GM19324 (cell line): ENCODE results near the gene IRF9.

ENCODE experiments used
- ATAC-seq: cut with Tn5 transposase; IDR thresholded peaks from one replicate; pipeline ENCODE4 v1.9.1; 2021; ENCODE audit warnings: mild to moderate bottlenecking, moderate library complexity; ENCODE audit not compliant: unreplicated experiment, low FRiP score

IRF9 gene

GRCh38 chr14:24172871-24173281, 11.8 kb downstream of the IRF9 start:
- ATAC-seq: no peak

GRCh38 chr14:24176599-24176998, 15.5 kb downstream of the IRF9 start:
- no peak for ATAC-seq

- ATAC-seq: no peak
These were observed 16.2 kb downstream of the IRF9 start for GRCh38 chr14:24177041-24177825.

DNA sequence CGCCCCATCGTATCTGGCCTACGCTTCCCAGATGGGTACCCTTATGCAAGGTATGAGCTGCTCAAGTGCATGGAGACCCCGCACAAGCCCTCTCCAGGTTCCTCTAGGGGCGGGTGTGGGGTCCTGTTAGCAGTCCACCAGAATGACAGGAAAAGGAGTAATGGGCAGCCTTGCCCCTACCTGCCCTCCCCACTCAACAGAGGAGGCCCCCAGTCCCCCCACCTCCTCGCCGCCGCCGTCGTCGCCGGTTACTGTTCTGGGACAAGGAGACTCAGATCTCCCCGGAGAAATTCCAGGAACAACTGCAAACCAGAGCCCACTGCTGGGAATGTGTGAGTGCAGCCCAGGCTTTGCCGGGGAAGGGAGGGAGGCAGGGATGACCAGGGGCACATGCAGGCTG, 16.8 kb downstream of the IRF9 start:
- ATAC-seq: no peak

DNA sequence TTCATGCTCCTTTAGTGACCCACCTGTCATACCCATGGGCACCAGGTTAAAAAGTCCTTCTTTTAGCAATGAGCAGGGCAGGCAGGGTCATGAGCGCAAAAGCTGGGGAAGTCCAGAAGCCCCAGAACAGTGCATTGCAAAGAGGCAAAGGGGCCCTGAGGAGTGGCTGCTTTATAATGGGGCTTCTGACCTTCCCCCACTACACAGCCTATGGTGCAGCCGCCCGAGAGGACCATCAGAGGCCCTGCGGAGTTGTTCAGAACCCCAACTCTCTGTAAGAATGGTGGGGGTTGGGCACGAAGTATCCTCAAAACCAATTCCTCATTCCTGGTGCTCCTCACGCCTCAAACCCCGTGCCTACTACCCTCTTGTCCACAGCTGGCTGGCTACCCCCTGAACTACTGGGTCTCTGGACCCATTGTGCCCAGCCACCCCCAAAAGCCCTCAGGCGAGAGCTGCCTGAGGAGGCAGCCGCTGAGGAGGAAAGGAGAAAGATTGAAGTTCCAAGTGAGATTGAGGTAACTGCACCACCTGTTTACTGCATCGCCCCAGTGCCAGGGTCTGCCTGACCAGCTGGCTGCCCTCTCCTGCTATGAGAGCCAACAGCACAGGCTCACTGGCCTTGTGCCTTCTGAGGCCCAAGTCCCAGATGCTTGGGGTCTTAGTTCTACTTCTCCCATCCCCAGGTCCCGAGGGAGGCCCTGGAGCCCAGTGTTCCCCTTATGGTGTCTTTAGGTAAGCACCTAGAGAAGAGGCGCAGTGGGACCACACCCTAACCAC, 17.5 kb downstream of the IRF9 start:
- no peak for ATAC-seq

DNA sequence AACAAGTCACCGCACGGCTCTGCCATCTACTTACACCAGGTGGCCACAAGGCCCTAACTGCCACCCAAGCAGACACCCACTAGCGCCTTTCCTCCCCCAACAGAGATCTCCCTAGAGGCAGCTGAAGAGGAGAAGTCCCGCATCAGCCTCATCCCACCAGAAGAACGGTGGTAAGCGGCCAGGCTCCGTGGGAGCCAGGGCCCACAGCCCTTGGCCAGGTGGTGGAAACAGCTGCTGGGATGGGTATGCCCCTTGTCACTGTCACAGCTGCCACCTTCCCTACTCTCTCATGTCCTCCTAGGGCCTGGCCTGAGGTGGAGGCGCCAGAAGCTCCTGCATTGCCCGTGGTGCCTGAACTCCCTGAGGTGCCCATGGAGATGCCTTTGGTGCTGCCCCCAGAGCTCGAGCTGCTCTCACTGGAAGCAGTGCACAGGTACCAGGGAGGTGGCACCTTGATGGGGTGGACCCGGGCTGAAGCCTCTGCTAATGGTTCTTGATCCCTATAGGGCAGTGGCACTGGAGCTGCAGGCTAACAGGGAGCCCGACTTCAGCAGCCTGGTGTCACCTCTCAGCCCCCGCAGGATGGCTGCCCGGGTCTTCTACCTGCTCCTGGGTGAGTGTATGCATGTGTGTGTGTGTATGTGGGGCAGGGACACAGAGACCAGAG, 18.4 kb downstream of the IRF9 start:
- no peak for ATAC-seq

GRCh38 chr14:24179961-24180796, 19.1 kb downstream of the IRF9 start:
- no peak for ATAC-seq

DNA sequence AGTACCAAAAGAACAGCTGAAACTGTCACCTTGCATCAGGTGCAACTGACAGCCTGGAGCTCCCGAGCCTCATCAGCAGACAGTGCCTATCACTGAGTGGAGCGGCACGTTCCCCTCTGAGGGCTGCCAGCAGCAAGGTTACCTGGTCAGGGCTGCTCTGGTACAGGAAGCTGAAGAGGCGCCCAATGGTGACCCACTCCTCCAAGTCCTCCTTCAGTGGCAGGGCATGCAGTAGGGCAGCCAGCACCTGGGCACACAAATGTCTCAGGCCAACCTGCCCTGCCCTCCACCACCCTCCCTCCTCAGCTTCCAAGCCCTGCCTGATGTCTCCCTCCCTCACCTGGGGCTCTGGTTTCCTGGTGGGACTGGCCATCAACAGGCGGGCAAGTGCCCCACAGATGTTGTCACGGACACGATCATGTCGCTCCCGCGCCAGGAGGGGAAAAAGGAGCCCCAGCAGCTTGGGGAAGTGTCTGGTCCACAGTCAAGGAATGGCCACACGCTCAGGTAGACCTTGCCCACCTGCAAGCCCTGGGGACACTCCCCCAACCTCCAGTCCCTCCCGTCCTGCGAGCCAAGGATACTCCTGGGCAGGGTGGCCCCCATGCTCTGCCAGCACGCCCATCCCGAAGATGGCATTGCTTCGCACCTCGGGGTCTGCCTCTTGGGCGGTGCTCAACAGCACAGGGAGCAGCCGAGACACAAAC, 20.5 kb downstream of the IRF9 start:
- no peak for ATAC-seq

GRCh38 chr14:24182110-24182882, 21.2 kb downstream of the IRF9 start:
- no peak for ATAC-seq

- ATAC-seq: no peak
These were observed 22.0 kb downstream of the IRF9 start for GRCh38 chr14:24183014-24183481.

GRCh38 chr14:24184104-24184970, 23.3 kb downstream of the IRF9 start:
- ATAC-seq: no peak

GRCh38 chr14:24185026-24185425, 24.0 kb downstream of the IRF9 start:
- no peak for ATAC-seq

DNA sequence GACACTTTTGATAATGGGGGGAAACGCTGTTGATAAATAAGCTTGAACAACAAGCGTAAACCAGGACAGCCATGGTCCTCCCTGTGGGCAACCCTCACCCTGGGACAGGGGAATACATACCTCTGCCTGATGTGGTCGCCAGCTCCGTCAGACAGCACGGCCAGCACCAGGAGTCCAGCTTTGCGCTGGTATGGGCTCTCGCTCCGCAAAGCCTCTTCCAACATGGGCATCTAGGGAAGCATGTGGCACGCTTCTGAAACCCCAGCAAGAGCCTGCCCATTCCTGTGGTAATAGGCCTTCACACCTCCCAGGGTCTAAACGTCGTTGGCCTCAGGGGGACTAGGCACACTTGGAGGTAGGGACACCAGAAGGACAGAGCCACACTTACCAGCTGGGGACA, 24.7 kb downstream of the IRF9 start:
- ATAC-seq: no peak

DNA sequence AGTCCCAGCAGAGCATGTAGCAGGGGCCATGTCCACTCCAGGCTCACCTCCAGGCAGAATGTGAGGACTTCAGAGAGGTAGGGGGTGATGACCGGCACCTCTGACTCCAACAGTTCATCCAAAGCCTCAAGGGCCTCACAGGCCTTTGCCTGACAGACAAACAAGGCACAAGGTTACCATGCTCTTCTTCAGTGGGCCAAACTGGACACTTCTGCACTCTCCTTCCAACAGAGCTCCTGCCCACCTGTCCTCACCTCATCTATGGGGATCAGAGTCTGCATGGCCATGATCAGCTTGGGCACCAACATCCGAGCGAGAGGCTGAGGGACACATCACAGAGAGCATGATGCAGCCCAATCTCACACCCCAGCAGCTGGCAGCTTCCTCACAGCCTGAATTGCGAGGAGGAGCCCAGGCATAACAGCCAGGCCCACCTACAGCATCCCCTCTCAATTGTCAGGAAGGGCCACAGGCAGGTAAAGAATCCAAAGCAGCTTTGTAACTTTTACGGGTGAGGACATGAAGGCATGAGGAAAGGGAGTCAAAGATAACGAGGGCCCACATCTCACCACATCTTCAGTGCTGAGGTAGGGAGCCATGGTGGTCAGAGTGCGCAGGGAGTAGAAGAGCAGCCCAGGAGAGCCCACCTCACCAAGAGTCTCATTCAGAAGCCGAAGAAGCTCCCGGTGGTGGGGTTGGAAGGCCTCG, 25.9 kb downstream of the IRF9 start:
- no peak for ATAC-seq

DNA sequence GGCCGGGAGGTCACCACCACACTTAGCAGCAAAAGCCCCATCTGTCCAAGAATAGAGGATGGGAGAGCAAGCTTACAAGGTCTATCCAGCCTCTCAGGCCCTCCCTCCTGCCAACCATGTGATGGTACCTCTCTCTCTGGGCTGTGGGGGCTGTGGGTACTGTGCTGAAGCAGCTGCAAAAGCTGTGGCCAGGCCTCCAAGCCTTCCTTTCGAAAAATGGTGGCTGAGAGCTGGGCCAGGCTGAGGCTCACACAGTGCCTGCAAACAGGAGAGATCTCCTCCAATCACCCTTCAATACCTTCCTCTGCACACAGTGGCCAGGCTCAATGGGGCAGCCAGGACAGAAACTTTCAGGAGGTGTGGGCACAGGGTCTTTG, 26.5 kb downstream of the IRF9 start:
- ATAC-seq: no peak

GRCh38 chr14:24188251-24189058, 27.4 kb downstream of the IRF9 start, which contains the start of gene IPO4:
TSS of gene IPO4 (minus strand) at chr14:24188816. CDS start at chr14:24188787, 29 bp downstream.
- peak; percentile 78 for ATAC-seq

DNA sequence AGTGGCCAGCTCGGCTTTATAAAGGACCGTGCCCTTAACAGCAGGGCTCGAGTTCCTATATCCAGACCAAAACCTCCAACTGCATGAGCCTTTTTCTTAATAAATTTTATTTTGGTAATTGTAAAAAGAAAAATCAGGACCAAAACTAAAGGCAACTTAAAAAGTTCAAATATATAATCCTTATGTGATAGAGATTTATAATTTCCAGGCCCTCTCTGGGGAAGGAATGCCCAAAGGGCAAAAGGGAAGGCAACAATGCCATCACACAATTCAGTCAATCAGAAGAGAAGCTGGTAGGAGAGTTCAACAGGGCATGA, 28.0 kb downstream of the IRF9 start:
- no peak for ATAC-seq
